ENCODE measurements around the gene RAP1GDS1.

RAP1GDS1 gene

DNA sequence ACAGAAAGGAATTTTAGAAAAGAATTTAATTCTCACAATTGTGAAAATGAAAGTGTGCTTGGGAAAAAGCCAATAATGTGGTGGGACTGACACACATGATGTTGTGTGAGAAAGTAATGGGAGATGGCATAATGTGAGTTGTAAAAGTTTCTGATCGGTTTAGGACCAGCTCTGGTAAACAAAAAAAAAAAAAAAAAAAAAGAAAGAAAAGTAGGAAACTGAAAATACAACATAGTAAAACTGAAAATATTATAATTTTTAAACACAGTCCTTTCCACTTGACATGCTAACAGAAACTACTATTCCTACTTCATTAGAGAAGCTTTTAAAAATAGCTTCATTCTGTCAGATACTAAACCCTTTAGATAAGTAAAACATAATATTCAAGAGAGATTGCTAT is 28.2 kb downstream of the RAP1GDS1 start:
- no peaks in the 10 kb centered on the region for H3K9me3 Mint-ChIP-seq

DNA sequence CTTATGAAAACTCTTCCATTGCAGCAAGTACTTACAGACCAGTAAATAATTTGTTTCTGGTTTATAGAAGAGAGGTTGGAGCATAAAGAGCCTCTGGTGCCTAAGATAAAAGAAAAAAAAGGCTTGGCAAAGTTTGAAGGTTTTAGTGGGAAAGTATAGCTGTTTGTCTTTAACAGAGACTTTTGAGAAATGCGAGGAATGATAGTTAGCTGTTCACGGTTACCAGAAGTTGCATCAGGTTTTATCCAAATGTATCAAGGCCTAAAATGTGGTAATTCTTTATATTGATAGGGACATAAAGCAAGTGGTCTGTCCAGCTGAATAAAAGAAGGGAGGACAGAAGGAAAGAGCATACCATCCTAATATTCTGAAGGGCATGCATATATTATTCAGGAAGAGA is 29.3 kb downstream of the RAP1GDS1 start:
- H3K27me3 Mint-ChIP-seq (ENCODE audit: low read depth), result no peaks in the 10 kb centered on the region
- H3K4me3 Mint-ChIP-seq, result no peak overlapping the region
- no peak overlapping the region for H3K27ac Mint-ChIP-seq
- H3K36me3 Mint-ChIP-seq (ENCODE audit: low read depth), result peaks cover 19% of the 10 kb centered on the region
- TF ChIP-seq, protein P1, sequence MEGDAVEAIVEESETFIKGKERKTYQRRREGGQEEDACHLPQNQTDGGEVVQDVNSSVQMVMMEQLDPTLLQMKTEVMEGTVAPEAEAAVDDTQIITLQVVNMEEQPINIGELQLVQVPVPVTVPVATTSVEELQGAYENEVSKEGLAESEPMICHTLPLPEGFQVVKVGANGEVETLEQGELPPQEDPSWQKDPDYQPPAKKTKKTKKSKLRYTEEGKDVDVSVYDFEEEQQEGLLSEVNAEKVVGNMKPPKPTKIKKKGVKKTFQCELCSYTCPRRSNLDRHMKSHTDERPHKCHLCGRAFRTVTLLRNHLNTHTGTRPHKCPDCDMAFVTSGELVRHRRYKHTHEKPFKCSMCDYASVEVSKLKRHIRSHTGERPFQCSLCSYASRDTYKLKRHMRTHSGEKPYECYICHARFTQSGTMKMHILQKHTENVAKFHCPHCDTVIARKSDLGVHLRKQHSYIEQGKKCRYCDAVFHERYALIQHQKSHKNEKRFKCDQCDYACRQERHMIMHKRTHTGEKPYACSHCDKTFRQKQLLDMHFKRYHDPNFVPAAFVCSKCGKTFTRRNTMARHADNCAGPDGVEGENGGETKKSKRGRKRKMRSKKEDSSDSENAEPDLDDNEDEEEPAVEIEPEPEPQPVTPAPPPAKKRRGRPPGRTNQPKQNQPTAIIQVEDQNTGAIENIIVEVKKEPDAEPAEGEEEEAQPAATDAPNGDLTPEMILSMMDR (IDR thresholded peaks at IDR 0.05; ENCODE audit: unreplicated experiment in 3 of 3), result no peak
- H3K4me1 Mint-ChIP-seq, result peaks cover 26% of the 10 kb centered on the region
- no peaks in the 10 kb centered on the region for H3K9me3 Mint-ChIP-seq

More for the DNA sequence above, 28.2 kb downstream of the RAP1GDS1 start:
- Mint-ChIP-seq H3K27me3 (ENCODE audit: low read depth) (no peaks in the 10 kb centered on the region), H3K27ac (no peak overlapping the region), H3K36me3 (ENCODE audit: low read depth) (peaks cover 11% of the 10 kb centered on the region), H3K4me3 (no peak overlapping the region), H3K4me1 (peaks cover 23% of the 10 kb centered on the region)
- TF ChIP-seq, protein P1 (IDR thresholded peaks at IDR 0.05; ENCODE audit: unreplicated experiment in 3 of 3), result no peak

DNA sequence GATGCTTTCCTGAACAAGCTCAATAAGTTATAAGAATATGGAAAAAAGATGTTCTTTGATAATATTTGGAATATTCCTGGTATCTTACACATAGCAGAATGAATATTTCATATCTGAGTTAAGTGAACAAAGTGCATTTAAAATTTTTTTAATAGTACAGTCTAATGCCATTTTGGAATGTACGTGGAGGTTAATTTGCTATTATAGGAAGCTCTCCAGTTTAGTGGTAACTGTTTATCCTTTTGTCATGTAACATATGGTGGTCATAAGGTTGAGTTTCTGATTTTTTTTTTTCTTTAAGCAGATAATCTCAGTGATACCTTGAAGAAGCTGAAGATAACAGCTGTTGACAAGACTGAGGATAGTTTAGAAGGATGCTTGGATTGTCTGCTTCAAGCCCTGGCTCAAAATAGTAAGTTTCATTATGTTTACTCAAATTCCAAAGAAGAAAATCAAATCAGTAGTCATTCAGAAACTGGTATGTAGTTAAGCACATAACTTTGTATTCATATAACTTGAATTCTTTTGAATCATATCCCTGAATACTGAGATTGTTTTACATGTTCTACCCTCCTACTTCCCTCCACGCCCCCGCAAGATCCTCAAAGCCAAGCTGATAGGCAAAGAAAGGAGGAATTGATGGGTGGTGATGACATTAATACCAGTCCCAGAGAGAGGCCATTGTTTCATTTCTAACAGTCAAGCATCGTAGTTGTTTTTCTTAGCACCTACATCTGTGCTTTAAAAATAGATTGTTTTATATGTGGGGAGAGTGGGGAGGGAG is 32.1 kb downstream of the RAP1GDS1 start:
- Mint-ChIP-seq H3K27me3 (ENCODE audit: low read depth) (no peaks in the 10 kb centered on the region), H3K9me3 (no peaks in the 10 kb centered on the region), H3K36me3 (ENCODE audit: low read depth) (peaks cover 29% of the 10 kb centered on the region), H3K4me1 (peaks cover 26% of the 10 kb centered on the region), H3K4me3 (peak overlapping the region in 1 of 3 experiments; percentile 10), H3K27ac (peak overlapping the region; percentile 26 to 30 (median 27))
- TF ChIP-seq, protein P1 (IDR thresholded peaks at IDR 0.05; ENCODE audit: unreplicated experiment in 3 of 3), result no peak

DNA sequence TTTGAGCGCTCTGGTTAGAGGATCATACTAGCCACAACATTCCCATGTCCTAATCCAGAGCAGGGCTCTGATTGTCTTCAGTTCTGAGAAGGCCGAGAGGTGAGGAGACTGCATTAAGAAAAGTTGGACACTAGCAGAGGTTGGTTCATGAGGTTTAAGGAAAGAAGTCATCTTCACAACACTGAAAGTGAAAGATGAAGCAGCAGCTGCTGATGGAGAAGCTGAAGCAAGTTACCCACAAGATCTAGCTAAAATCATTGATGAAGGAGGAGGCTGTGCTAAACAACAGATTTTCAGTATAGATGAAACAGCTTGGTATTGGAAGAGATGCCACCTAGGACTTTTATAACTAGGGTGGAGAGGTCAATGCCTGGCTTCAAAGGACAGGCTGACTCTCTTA is 36.8 kb downstream of the RAP1GDS1 start:
- peaks cover 19% of the 10 kb centered on the region for H3K9me3 Mint-ChIP-seq
- H3K27ac Mint-ChIP-seq, result no peak overlapping the region

DNA sequence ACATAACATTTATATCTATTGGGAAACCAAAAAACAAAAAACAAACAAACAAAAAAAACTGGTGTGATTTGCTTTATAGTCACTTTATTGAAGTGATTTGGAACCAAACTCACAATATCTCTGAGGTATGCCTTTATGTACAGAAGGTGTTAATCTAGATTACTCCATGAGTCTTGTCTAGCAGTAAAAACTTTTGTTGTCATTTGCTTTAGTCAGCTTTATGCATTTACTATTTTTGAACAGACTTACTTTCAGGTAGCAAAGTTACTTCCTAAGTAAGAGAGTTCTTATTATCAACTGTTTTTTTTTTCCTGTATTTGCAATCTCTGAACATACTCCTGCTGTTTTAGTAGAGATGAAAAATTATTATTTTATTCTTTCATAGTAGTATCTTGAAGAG is 39.5 kb downstream of the RAP1GDS1 start:
- TF ChIP-seq, protein P1 (IDR thresholded peaks at IDR 0.05; ENCODE audit: unreplicated experiment in 3 of 3), result no peak
- Mint-ChIP-seq H3K27ac (no peak overlapping the region), H3K4me3 (no peak overlapping the region), H3K9me3 (peaks cover 37% of the 10 kb centered on the region), H3K27me3 (ENCODE audit: low read depth) (no peaks in the 10 kb centered on the region), H3K36me3 (ENCODE audit: low read depth) (peaks cover 57% of the 10 kb centered on the region), H3K4me1 (peaks cover 6% of the 10 kb centered on the region)

More for the DNA sequence above, 36.8 kb downstream of the RAP1GDS1 start:
- H3K27me3 Mint-ChIP-seq (ENCODE audit: low read depth), result no peaks in the 10 kb centered on the region
- no peak overlapping the region for H3K4me3 Mint-ChIP-seq
- peaks cover 61% of the 10 kb centered on the region for H3K36me3 Mint-ChIP-seq (ENCODE audit: low read depth)
- TF ChIP-seq, protein P1 (IDR thresholded peaks at IDR 0.05; ENCODE audit: unreplicated experiment in 3 of 3), result no peak
- peaks cover 19% of the 10 kb centered on the region for H3K4me1 Mint-ChIP-seq

DNA sequence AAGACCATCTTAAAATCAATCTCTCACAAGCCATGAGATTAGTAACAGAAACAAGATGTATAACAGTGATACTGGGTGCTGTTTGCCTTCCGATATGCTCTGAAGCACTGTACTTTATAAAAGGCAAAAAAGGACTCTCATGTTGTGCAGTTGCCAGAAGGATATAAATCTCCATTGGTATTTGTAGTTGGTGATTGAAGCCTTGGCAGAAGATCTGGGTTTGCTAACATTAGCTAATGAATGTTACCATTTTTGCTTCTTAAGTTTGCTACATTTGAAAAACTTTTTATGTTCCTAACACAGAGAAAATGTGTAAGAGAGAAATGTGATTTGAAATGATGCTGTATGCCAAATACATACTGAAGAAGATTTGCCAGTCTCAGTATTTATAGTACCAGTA is 44.4 kb downstream of the RAP1GDS1 start:
- H3K27ac Mint-ChIP-seq, result no peak overlapping the region
- TF ChIP-seq, protein P1 (IDR thresholded peaks at IDR 0.05; ENCODE audit: unreplicated experiment in 3 of 3), result no peak
- H3K4me3 Mint-ChIP-seq, result no peak overlapping the region
- peaks cover 30% of the 10 kb centered on the region for H3K9me3 Mint-ChIP-seq
- H3K27me3 Mint-ChIP-seq (ENCODE audit: low read depth), result no peaks in the 10 kb centered on the region
- peaks cover 7% of the 10 kb centered on the region for H3K4me1 Mint-ChIP-seq
- peaks cover 29% of the 10 kb centered on the region for H3K36me3 Mint-ChIP-seq (ENCODE audit: low read depth)
